Ovary (tissue), 9 donors: ENCODE results near the gene BTBD9. TPM values are rescaled to one million over a fixed set of nuclear protein-coding genes. Genes with fewer than 3 reads are reported as not detected.

Experiments
- DNase-seq, 5 donors: peaks; one replicate each; pipeline ENCODE4 v3.0.0-alpha.2; 2019 to 2020
- H3K27ac ChIP-seq, 2 donors: fragments of 200-600 bp; one replicate each; pipeline versions ENCODE4 v1.5.1 to v1.8.0; 2019 to 2022
- H3K27me3 ChIP-seq: fragments of 200-600 bp; one replicate; pipeline ENCODE4 v1.8.0; 2022
- H3K36me3 ChIP-seq: fragments of 200-600 bp; sonication (generic); one replicate; pipeline ENCODE4 v1.5.1; 2019
- H3K4me1 ChIP-seq: one replicate; pipeline ENCODE4 v1.8.1; 2013; ENCODE audit warnings: mild to moderate bottlenecking, moderate library complexity; ENCODE audit not compliant: insufficient read depth
- H3K4me3 ChIP-seq: fragments of 200-600 bp; sonication (generic); one replicate; pipeline ENCODE4 v1.5.1; 2017
- H3K9me3 ChIP-seq, 2 donors: fragments of 200-600 bp in 1 of 2; sonication (generic) in 1 of 2; one replicate each; pipeline versions ENCODE4 v1.5.1 to v1.8.1; 2013 to 2019; ENCODE audit warnings: mild to moderate bottlenecking in 1 of 2, moderate library complexity in 1 of 2
- EP300 ChIP-seq: sonication (generic); formaldehyde crosslinking; IDR thresholded peaks from one replicate; pipeline ENCODE4 v1.6.1; 2017; ENCODE audit warnings: antibody characterized with exemption
- POLR2A ChIP-seq: fragments of 450-650 bp; IDR thresholded peaks from one replicate; pipeline ENCODE4 v1.6.1; 2017; ENCODE audit warnings: antibody characterized with exemption, mild to moderate bottlenecking, moderate library complexity
- WGBS, 3 donors: extraction: QIAGEN DNeasy Blood & Tissue Kit in 1 of 3; methylation state at CpG; one replicate each; pipeline versions ENCODE4 v1.1.5 to v1.1.7; 2013 to 2017; 5-methylcytosine and 5-hydroxymethylcytosine counted together
- intact Hi-C, 4 donors: fragments of 100-400 bp; cut with DNase I; formaldehyde crosslinking; loops; one replicate each; pipeline versions ENCODE4 v1.11.0 to v1.15.1; 2022 to 2023
- polyA plus RNA-seq, 2 donors: library from polyadenylated mRNA; stranded (reverse); fragments of 200-250 nt in 1 of 2; fragments of 350-450 nt in 1 of 2; fragmentation: Illumina TruSeq in 1 of 2; extraction: RNeasy Lipid Tissue Mini Kit (QIAGEN cat#74804) in 1 of 2; gene quantifications; one replicate each; pipeline ENCODE4 v1.2.3, GENCODE V29; 2013 to 2014
- total RNA-seq, 7 donors: library from RNA; depleted of rRNA in 2 of 7; stranded (reverse); fragments of >200 nt in 2 of 7; fragmentation: NEBNext Ultra II Directional in 3 of 7; extraction: Animal tissue kit (Norgen Biotek cat#: 25700) in 3 of 7; gene quantifications; one replicate each; pipeline versions ENCODE4 v1.1.0 to v1.2.4, GENCODE V29; 2016 to 2023
- TF ChIP-seq, protein P1 (sequence below), 3 donors: fragments of 450-650 bp in 2 of 3; fragments of 200-600 bp in 1 of 3; IDR thresholded peaks; one replicate each; pipeline versions ENCODE4 v1.5.1 to v1.8.0; 2016 to 2022; ENCODE audit warnings: antibody characterized with exemption in 3 of 3, mild to moderate bottlenecking in 1 of 3
- donor health status: DM: no; HTN: no; CAD: no; lungs with moderate emphysema.
- donor health status: DM: no; HTN: no; CAD: no.
- donor health status: Bipolar disorder and iron deficiency.
- donor health status: DM: yes; HTN: yes; CAD: no.
- donor health status: DM: no; HTN: no; CAD: no.
- donor health status: DM: yes; HTN: yes; CAD: no.

BTBD9 gene
- total and polyA plus RNA-seq, 9 donors = 7.2 to 28.8 (median 21.0) TPM

DNA sequence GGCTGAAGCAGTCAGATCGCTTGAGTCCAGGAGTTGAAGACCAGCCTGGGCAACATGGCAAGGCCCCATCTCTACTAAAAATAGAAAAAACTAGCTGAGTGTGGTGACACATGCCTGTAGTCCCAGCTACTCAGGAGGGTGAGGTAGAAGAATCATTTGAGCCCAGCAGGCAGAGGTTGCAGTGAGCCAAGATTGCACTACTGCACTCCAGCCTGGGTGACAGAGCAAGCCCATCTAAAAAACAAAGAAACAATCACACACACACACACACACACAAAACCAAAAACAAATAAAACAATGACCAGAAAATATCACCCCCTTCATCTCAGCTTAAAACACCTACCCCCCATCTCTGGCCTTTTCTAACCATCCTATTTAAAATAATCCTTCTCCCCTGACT lies 68.0 kb downstream of the BTBD9 start:
- Histone ChIP-seq H3K4me3 (no peak overlapping the region), H3K9me3 (no peaks in the 10 kb centered on the region), H3K4me1 (no peaks in the 10 kb centered on the region), H3K27me3 (no peaks in the 10 kb centered on the region), H3K27ac (no peak overlapping the region), H3K36me3 (no peaks in the 10 kb centered on the region)
- 88 to 100% (median 95%) methylated on average over 1 of the region's 1 CpG for WGBS, 3 donors
- intact Hi-C loops = no loop called here
- no peak for DNase-seq
- no peak for TF ChIP-seq EP300
- TF ChIP-seq, protein P1, sequence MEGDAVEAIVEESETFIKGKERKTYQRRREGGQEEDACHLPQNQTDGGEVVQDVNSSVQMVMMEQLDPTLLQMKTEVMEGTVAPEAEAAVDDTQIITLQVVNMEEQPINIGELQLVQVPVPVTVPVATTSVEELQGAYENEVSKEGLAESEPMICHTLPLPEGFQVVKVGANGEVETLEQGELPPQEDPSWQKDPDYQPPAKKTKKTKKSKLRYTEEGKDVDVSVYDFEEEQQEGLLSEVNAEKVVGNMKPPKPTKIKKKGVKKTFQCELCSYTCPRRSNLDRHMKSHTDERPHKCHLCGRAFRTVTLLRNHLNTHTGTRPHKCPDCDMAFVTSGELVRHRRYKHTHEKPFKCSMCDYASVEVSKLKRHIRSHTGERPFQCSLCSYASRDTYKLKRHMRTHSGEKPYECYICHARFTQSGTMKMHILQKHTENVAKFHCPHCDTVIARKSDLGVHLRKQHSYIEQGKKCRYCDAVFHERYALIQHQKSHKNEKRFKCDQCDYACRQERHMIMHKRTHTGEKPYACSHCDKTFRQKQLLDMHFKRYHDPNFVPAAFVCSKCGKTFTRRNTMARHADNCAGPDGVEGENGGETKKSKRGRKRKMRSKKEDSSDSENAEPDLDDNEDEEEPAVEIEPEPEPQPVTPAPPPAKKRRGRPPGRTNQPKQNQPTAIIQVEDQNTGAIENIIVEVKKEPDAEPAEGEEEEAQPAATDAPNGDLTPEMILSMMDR (IDR thresholded peaks at IDR 0.05) = no peak
- no peak for TF ChIP-seq POLR2A

- Histone ChIP-seq H3K27me3 (no peaks in the 10 kb centered on the region), H3K9me3 (no peaks in the 10 kb centered on the region), H3K27ac (no peak overlapping the region), H3K36me3 (no peaks in the 10 kb centered on the region), H3K4me3 (no peak overlapping the region), H3K4me1 (no peaks in the 10 kb centered on the region)
- 34 to 46% (median 44%) methylated on average over 2 of the region's 2 CpGs for WGBS, 3 donors
- intact Hi-C loops = no loop called here
- TF ChIP-seq EP300 (no peak), POLR2A (no peak)
- TF ChIP-seq, protein P1 (IDR thresholded peaks at IDR 0.05) = no peak
- DNase-seq = no peak
Measured at GRCh38 chr6:38570750-38571149, 69.0 kb downstream of the BTBD9 start.

- H3K9me3 ChIP-seq = no peaks in the 10 kb centered on the region
- no peak overlapping the region for H3K4me3 ChIP-seq
- H3K4me1 ChIP-seq = no peaks in the 10 kb centered on the region
- H3K27ac ChIP-seq = no peak overlapping the region
- DNase-seq = peak; percentile 82 to 89 (median 87)
- WGBS, 3 donors = 11 to 16% (median 13%) methylated on average over 5 of the region's 5 CpGs
- TF ChIP-seq EP300 (no peak), POLR2A (no peak)
- TF ChIP-seq, protein P1 (IDR thresholded peaks at IDR 0.05) = no peak
- H3K27me3 ChIP-seq = no peaks in the 10 kb centered on the region
- intact Hi-C loops = no loop called here
- H3K36me3 ChIP-seq = no peaks in the 10 kb centered on the region
Measured at GRCh38 chr6:38567436-38567835, 72.3 kb downstream of the BTBD9 start.

GRCh38 chr6:38566295-38567030 lies 73.3 kb downstream of the BTBD9 start:
- H3K27me3 ChIP-seq = no peaks in the 10 kb centered on the region
- no peak overlapping the region for H3K4me3 ChIP-seq
- intact Hi-C loops = no loop called here
- H3K27ac ChIP-seq = no peak overlapping the region
- DNase-seq = no peak
- no peaks in the 10 kb centered on the region for H3K9me3 ChIP-seq
- TF ChIP-seq, protein P1 (IDR thresholded peaks at IDR 0.05) = no peak
- TF ChIP-seq POLR2A (no peak), EP300 (no peak)
- 90 to 95% (median 95%) methylated on average over 6 of the region's 6 CpGs for WGBS, 3 donors
- H3K36me3 ChIP-seq = no peaks in the 10 kb centered on the region
- no peaks in the 10 kb centered on the region for H3K4me1 ChIP-seq
